ENCODE measurements around the gene LIMCH1.

Gene LIMCH1

GRCh38 chr4:41571422-41571821 lies 33.5 kb downstream of the LIMCH1 start:
- H3K4me1 ChIP-seq (ENCODE audit: control insufficient read depth, insufficient read depth, low read length): peaks cover 36% of the 10 kb centered on the region
- no peaks in the 10 kb centered on the region for H3K27me3 ChIP-seq (ENCODE audit: control insufficient read depth, insufficient read depth, low read length)

GRCh38 chr4:41572516-41572915 lies 34.6 kb downstream of the LIMCH1 start:
- peak overlapping the region; percentile 12 for H3K9ac ChIP-seq (ENCODE audit: low read depth, low read length)
- H3K4me2 ChIP-seq (ENCODE audit: low read length): peak overlapping the region; percentile 53
- H3K4me1 ChIP-seq (ENCODE audit: control insufficient read depth, insufficient read depth, low read length): peaks cover 38% of the 10 kb centered on the region
- no peaks in the 10 kb centered on the region for H3K9me3 ChIP-seq (replicated peaks; ENCODE audit: low read length)
- H3K36me3 ChIP-seq (ENCODE audit: insufficient read depth, low read length): no peaks in the 10 kb centered on the region
- H3K4me3 ChIP-seq (ENCODE audit: low read length): no peak overlapping the region
- H3K27me3 ChIP-seq (ENCODE audit: control insufficient read depth, insufficient read depth, low read length): no peaks in the 10 kb centered on the region

More at GRCh38 chr4:41571422-41571821, 33.5 kb downstream of the LIMCH1 start:
- no peak overlapping the region for H3K9ac ChIP-seq (ENCODE audit: low read depth, low read length)
- no peak overlapping the region for H3K4me2 ChIP-seq (ENCODE audit: low read length)
- H3K9me3 ChIP-seq (replicated peaks; ENCODE audit: low read length): no peaks in the 10 kb centered on the region
- no peaks in the 10 kb centered on the region for H3K36me3 ChIP-seq (ENCODE audit: insufficient read depth, low read length)
- no peak overlapping the region for H3K4me3 ChIP-seq (ENCODE audit: low read length)

- no peaks in the 10 kb centered on the region for H3K36me3 ChIP-seq (ENCODE audit: insufficient read depth, low read length)
- H3K4me3 ChIP-seq (ENCODE audit: low read length): no peak overlapping the region
- H3K9ac ChIP-seq (ENCODE audit: low read depth, low read length): peak overlapping the region; percentile 12
- H3K9me3 ChIP-seq (replicated peaks; ENCODE audit: low read length): no peaks in the 10 kb centered on the region
- H3K4me1 ChIP-seq (ENCODE audit: control insufficient read depth, insufficient read depth, low read length): peaks cover 38% of the 10 kb centered on the region
- no peaks in the 10 kb centered on the region for H3K27me3 ChIP-seq (ENCODE audit: control insufficient read depth, insufficient read depth, low read length)
- H3K4me2 ChIP-seq (ENCODE audit: low read length): peak overlapping the region; percentile 53
These were observed 35.0 kb downstream of the LIMCH1 start for GRCh38 chr4:41572956-41573355.

DNA sequence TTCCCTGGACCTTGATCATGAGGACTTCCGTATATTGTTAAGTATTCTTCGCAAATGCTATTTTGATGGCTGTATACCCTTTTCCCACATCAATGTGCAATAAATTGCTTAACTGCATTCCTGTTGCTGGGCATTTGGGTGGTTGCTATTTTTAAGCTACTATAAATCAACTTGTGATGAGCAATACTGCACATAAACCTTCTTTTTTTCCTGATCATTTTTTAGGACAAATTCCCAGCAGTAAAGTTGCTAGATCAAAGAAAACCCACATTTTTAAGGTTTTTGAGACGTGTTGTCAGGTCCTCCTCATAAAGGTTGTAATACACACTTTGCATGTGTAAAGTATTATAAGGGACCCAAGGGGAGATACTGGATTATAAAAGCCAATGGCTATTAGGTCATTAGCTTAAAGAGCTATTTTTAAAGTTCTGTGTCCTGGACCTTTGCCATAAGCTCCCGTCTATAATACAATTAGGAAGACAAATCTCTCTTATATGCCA lies 35.6 kb downstream of the LIMCH1 start:
- Histone ChIP-seq H3K4me3 (ENCODE audit: low read length) (no peak overlapping the region), H3K36me3 (ENCODE audit: insufficient read depth, low read length) (no peaks in the 10 kb centered on the region), H3K9me3 (replicated peaks; ENCODE audit: low read length) (no peaks in the 10 kb centered on the region), H3K4me1 (ENCODE audit: control insufficient read depth, insufficient read depth, low read length) (peaks cover 38% of the 10 kb centered on the region), H3K27me3 (ENCODE audit: control insufficient read depth, insufficient read depth, low read length) (no peaks in the 10 kb centered on the region), H3K4me2 (ENCODE audit: low read length) (peak overlapping the region; percentile 27), H3K9ac (ENCODE audit: low read depth, low read length) (peak overlapping the region; percentile 51)

- Histone ChIP-seq H3K4me1 (ENCODE audit: control insufficient read depth, insufficient read depth, low read length) (peaks cover 38% of the 10 kb centered on the region), H3K9ac (ENCODE audit: low read depth, low read length) (peak overlapping the region; percentile 68), H3K4me3 (ENCODE audit: low read length) (no peak overlapping the region), H3K9me3 (replicated peaks; ENCODE audit: low read length) (no peaks in the 10 kb centered on the region), H3K27me3 (ENCODE audit: control insufficient read depth, insufficient read depth, low read length) (no peaks in the 10 kb centered on the region), H3K4me2 (ENCODE audit: low read length) (peak overlapping the region; percentile 50), H3K36me3 (ENCODE audit: insufficient read depth, low read length) (no peaks in the 10 kb centered on the region)
These were observed 37.2 kb downstream of the LIMCH1 start for GRCh38 chr4:41575207-41575606.

- Histone ChIP-seq H3K36me3 (ENCODE audit: insufficient read depth, low read length) (no peaks in the 10 kb centered on the region), H3K9me3 (replicated peaks; ENCODE audit: low read length) (no peaks in the 10 kb centered on the region), H3K4me3 (ENCODE audit: low read length) (no peak overlapping the region), H3K4me1 (ENCODE audit: control insufficient read depth, insufficient read depth, low read length) (peaks cover 38% of the 10 kb centered on the region), H3K9ac (ENCODE audit: low read depth, low read length) (peak overlapping the region; percentile 68), H3K27me3 (ENCODE audit: control insufficient read depth, insufficient read depth, low read length) (no peaks in the 10 kb centered on the region), H3K4me2 (ENCODE audit: low read length) (peak overlapping the region; percentile 50)
These were observed 37.7 kb downstream of the LIMCH1 start for GRCh38 chr4:41575665-41576064.

- Histone ChIP-seq H3K36me3 (ENCODE audit: insufficient read depth, low read length) (no peaks in the 10 kb centered on the region), H3K4me3 (ENCODE audit: low read length) (no peak overlapping the region), H3K27me3 (ENCODE audit: control insufficient read depth, insufficient read depth, low read length) (no peaks in the 10 kb centered on the region), H3K9me3 (replicated peaks; ENCODE audit: low read length) (no peaks in the 10 kb centered on the region), H3K4me2 (ENCODE audit: low read length) (no peak overlapping the region), H3K9ac (ENCODE audit: low read depth, low read length) (no peak overlapping the region), H3K4me1 (ENCODE audit: control insufficient read depth, insufficient read depth, low read length) (peaks cover 21% of the 10 kb centered on the region)
These were observed 41.1 kb downstream of the LIMCH1 start for GRCh38 chr4:41579043-41579442.

GRCh38 chr4:41579526-41579925 lies 41.6 kb downstream of the LIMCH1 start:
- no peaks in the 10 kb centered on the region for H3K9me3 ChIP-seq (replicated peaks; ENCODE audit: low read length)
- no peaks in the 10 kb centered on the region for H3K36me3 ChIP-seq (ENCODE audit: insufficient read depth, low read length)
- no peaks in the 10 kb centered on the region for H3K27me3 ChIP-seq (ENCODE audit: control insufficient read depth, insufficient read depth, low read length)
- H3K4me2 ChIP-seq (ENCODE audit: low read length): no peak overlapping the region
- H3K4me1 ChIP-seq (ENCODE audit: control insufficient read depth, insufficient read depth, low read length): peaks cover 21% of the 10 kb centered on the region
- no peak overlapping the region for H3K9ac ChIP-seq (ENCODE audit: low read depth, low read length)
- no peak overlapping the region for H3K4me3 ChIP-seq (ENCODE audit: low read length)

- Histone ChIP-seq H3K9ac (ENCODE audit: low read depth, low read length) (no peak overlapping the region), H3K4me1 (ENCODE audit: control insufficient read depth, insufficient read depth, low read length) (peaks cover 16% of the 10 kb centered on the region), H3K27me3 (ENCODE audit: control insufficient read depth, insufficient read depth, low read length) (no peaks in the 10 kb centered on the region), H3K9me3 (replicated peaks; ENCODE audit: low read length) (no peaks in the 10 kb centered on the region), H3K36me3 (ENCODE audit: insufficient read depth, low read length) (no peaks in the 10 kb centered on the region), H3K4me3 (ENCODE audit: low read length) (no peak overlapping the region), H3K4me2 (ENCODE audit: low read length) (no peak overlapping the region)
These were observed 42.0 kb downstream of the LIMCH1 start for GRCh38 chr4:41580007-41580406.

DNA sequence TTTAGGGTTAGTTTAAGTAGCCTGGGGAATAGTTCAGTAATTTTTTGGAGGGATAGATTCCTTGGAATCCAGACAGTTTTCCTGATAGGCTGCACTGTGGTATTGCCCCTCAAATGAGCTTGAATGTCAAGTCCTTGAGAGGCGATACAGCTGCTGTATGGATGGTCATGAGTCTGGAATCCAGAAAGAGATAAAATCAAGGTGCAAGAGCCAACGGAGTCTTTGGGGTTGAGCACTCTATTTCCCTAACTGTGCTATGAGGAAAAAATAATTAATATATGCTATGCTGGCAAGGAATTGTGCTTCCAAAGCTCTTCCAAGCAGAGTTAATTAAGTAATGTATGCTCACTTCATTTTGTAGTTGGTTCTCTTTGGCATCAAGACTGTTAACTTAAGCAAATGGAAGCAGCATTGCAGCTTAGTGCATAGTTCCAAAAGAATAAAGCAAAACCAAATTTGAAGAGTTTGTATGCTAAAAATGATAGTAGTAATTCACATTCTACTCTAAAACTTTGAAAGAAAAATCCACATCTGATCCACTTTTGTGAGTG lies 48.8 kb downstream of the LIMCH1 start:
- Histone ChIP-seq H3K4me3 (ENCODE audit: low read length) (no peak overlapping the region), H3K4me2 (ENCODE audit: low read length) (no peak overlapping the region), H3K36me3 (ENCODE audit: insufficient read depth, low read length) (no peaks in the 10 kb centered on the region), H3K4me1 (ENCODE audit: control insufficient read depth, insufficient read depth, low read length) (no peaks in the 10 kb centered on the region), H3K9ac (ENCODE audit: low read depth, low read length) (no peak overlapping the region), H3K27me3 (ENCODE audit: control insufficient read depth, insufficient read depth, low read length) (no peaks in the 10 kb centered on the region), H3K9me3 (replicated peaks; ENCODE audit: low read length) (no peaks in the 10 kb centered on the region)

DNA sequence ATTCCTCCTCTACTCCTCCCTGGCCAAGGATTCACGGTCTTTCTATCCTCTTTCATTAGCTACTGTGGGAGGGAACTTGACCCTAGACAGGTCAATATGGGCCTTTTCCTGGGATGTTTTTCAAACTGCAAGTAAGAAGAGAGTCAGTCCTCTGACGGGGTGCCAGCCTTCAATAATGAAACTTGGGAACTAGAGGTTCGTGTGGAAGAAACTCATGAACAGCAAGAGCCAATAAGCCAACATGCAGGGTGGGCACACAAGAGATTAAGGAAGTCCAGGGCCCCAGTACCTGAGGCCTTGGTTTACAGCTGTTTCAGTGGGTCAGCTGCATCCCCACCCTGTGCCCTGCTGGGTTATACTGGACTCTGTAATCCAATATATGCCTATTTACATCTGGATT lies 49.3 kb downstream of the LIMCH1 start:
- no peaks in the 10 kb centered on the region for H3K4me1 ChIP-seq (ENCODE audit: control insufficient read depth, insufficient read depth, low read length)
- H3K4me2 ChIP-seq (ENCODE audit: low read length): no peak overlapping the region
- no peaks in the 10 kb centered on the region for H3K36me3 ChIP-seq (ENCODE audit: insufficient read depth, low read length)
- H3K27me3 ChIP-seq (ENCODE audit: control insufficient read depth, insufficient read depth, low read length): no peaks in the 10 kb centered on the region
- no peak overlapping the region for H3K9ac ChIP-seq (ENCODE audit: low read depth, low read length)
- no peaks in the 10 kb centered on the region for H3K9me3 ChIP-seq (replicated peaks; ENCODE audit: low read length)
- H3K4me3 ChIP-seq (ENCODE audit: low read length): no peak overlapping the region

DNA sequence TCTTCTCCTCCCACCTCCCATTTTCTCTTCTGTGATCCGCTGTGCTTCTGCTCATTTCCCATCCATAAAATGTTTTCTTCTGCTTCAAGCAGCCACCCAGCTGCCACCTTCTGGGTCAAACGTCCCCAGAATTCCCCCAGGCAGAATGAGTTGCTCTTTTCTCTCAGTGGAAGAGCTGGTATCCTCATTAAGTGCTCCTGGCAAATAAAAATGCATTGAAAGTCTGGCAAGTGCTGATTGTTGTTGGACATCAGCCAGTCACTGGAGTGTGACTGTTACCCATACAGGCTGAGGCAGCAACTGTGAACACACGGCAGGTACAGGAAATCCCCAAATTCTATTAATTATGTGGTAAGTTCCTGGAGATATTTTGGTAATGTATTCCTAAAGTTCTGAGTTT lies 52.6 kb downstream of the LIMCH1 start:
- H3K4me2 ChIP-seq (ENCODE audit: low read length): no peak overlapping the region
- H3K36me3 ChIP-seq (ENCODE audit: insufficient read depth, low read length): no peaks in the 10 kb centered on the region
- no peaks in the 10 kb centered on the region for H3K27me3 ChIP-seq (ENCODE audit: control insufficient read depth, insufficient read depth, low read length)
- no peaks in the 10 kb centered on the region for H3K9me3 ChIP-seq (replicated peaks; ENCODE audit: low read length)
- no peak overlapping the region for H3K4me3 ChIP-seq (ENCODE audit: low read length)
- no peaks in the 10 kb centered on the region for H3K4me1 ChIP-seq (ENCODE audit: control insufficient read depth, insufficient read depth, low read length)
- no peak overlapping the region for H3K9ac ChIP-seq (ENCODE audit: low read depth, low read length)
